ENCODE data around the gene SMARCAL1. TPM values are rescaled to one million over a fixed set of nuclear protein-coding genes. Genes with fewer than 3 reads are reported as not detected.
A peak's percentile ranks its signal among the peaks of the same experiment; 100 is the strongest.

SMARCAL1 gene
- total and polyA plus RNA-seq, 2 of the 13 experiments (the other 11 are each of a cell fraction or from before 2014, with no cell fraction given), result 12.7 to 21.3 TPM

GRCh38 chr2:216366777-216367471 is 45.4 kb upstream of the SMARCAL1 start (continued):
- TF ChIP-seq, protein P1, sequence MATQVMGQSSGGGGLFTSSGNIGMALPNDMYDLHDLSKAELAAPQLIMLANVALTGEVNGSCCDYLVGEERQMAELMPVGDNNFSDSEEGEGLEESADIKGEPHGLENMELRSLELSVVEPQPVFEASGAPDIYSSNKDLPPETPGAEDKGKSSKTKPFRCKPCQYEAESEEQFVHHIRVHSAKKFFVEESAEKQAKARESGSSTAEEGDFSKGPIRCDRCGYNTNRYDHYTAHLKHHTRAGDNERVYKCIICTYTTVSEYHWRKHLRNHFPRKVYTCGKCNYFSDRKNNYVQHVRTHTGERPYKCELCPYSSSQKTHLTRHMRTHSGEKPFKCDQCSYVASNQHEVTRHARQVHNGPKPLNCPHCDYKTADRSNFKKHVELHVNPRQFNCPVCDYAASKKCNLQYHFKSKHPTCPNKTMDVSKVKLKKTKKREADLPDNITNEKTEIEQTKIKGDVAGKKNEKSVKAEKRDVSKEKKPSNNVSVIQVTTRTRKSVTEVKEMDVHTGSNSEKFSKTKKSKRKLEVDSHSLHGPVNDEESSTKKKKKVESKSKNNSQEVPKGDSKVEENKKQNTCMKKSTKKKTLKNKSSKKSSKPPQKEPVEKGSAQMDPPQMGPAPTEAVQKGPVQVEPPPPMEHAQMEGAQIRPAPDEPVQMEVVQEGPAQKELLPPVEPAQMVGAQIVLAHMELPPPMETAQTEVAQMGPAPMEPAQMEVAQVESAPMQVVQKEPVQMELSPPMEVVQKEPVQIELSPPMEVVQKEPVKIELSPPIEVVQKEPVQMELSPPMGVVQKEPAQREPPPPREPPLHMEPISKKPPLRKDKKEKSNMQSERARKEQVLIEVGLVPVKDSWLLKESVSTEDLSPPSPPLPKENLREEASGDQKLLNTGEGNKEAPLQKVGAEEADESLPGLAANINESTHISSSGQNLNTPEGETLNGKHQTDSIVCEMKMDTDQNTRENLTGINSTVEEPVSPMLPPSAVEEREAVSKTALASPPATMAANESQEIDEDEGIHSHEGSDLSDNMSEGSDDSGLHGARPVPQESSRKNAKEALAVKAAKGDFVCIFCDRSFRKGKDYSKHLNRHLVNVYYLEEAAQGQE (IDR thresholded peaks at IDR 0.05; ENCODE audit: borderline replicate concordance in 1 of 2, low read depth in 1 of 2, low read length in 2 of 2), result peak in 1 of 2 experiments; percentile 88
- no peak for TF ChIP-seq PREB (CRISPR knock-in tag; IDR thresholded peaks at IDR 0.05)
- TF ChIP-seq, protein P2, sequence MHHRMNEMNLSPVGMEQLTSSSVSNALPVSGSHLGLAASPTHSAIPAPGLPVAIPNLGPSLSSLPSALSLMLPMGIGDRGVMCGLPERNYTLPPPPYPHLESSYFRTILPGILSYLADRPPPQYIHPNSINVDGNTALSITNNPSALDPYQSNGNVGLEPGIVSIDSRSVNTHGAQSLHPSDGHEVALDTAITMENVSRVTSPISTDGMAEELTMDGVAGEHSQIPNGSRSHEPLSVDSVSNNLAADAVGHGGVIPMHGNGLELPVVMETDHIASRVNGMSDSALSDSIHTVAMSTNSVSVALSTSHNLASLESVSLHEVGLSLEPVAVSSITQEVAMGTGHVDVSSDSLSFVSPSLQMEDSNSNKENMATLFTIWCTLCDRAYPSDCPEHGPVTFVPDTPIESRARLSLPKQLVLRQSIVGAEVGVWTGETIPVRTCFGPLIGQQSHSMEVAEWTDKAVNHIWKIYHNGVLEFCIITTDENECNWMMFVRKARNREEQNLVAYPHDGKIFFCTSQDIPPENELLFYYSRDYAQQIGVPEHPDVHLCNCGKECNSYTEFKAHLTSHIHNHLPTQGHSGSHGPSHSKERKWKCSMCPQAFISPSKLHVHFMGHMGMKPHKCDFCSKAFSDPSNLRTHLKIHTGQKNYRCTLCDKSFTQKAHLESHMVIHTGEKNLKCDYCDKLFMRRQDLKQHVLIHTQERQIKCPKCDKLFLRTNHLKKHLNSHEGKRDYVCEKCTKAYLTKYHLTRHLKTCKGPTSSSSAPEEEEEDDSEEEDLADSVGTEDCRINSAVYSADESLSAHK (CRISPR knock-in tag; IDR thresholded peaks at IDR 0.05; ENCODE audit: borderline replicate concordance), result no peak

DNA sequence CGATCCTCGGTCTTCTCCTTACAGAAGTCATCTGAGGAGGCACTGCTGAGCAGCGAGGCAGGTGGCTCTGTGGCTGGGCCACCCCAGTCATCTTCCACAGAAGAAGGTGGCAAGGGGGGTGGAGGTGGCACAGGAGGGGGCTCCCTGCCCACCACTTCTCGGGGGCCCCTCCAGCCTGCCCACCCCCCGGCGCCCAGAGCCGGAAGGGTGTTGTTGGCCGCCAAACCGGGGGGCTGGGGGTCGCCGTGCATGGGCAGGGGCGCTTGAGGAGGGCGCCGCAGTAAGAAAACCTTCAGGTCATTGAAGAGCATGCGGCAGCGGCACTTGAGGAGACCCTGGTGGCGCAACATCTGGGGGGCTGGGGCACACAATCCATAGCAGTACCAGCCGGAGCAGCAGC is 42.5 kb upstream of the SMARCAL1 start:
- Histone ChIP-seq H3K4me2 (ENCODE audit: low read depth, low read length) (no peak overlapping the region), H4K20me1 (ENCODE audit: insufficient read depth, low read length) (no peaks in the 10 kb centered on the region), H2AFZ (ENCODE audit: low read length) (no peak overlapping the region), H3K9ac (ENCODE audit: insufficient read depth, low read depth, low read length) (no peak overlapping the region), H3K9me3 (ENCODE audit: low read length) (no peaks in the 10 kb centered on the region), H3K27ac (ENCODE audit: extremely low read length, insufficient read depth, low read length) (no peak overlapping the region), H3K79me2 (ENCODE audit: insufficient read depth, low read length) (no peaks in the 10 kb centered on the region), H3K27me3 (ENCODE audit: control insufficient read depth in 1 of 2, insufficient read depth in 2 of 2, low read length in 2 of 2) (peaks cover 8 to 41% of the 10 kb centered on the region in 2 experiments; a peak in 4 of 5 replicates), H3K4me3 (replicated peaks in 1 of 3; ENCODE audit: insufficient read depth in 1 of 3, low read depth in 2 of 3, low read length in 3 of 3) (no peak overlapping the region), H3K4me1 (ENCODE audit: insufficient read depth, low read length) (no peaks in the 10 kb centered on the region), H3K36me3 (replicated peaks in 1 of 2; ENCODE audit: control insufficient read depth in 1 of 2, insufficient read depth in 2 of 2, low read length in 2 of 2) (no peaks in the 10 kb centered on the region)
- DNase-seq (ENCODE audit: low spot score) (no peak), FAIRE-seq (no peak), ATAC-seq (no peak)
- BruUV-seq (replicated peaks), result no TSS peak
- intact Hi-C loops (cut with micrococcal nuclease; ENCODE audit: unreplicated experiment), result no loop called here
- ChIA-PET POLR2A (no interaction called here), CTCF (ENCODE audit: low intra/inter-chr PET ratio, low total read pairs) (no interaction called here)
- WGBS (ENCODE audit: low lambda C conversion rate), result 28% methylated on average over 17 of the region's 18 CpGs
- in situ Hi-C loops (cut with HindIII; ENCODE audit: extremely low pct_ligation_motif_present, low pct_unique_long_range_greater_than_20kb), result no loop called here
- no peak for TF ChIP-seq ZNF451 (CRISPR knock-in tag; IDR thresholded peaks at IDR 0.05)
- no peak for TF ChIP-seq KAT8 (CRISPR knock-in tag; IDR thresholded peaks at IDR 0.05)
- TF ChIP-seq SNAPC4 (CRISPR knock-in tag; IDR thresholded peaks at IDR 0.05), result no peak
- TF ChIP-seq, protein P3, sequence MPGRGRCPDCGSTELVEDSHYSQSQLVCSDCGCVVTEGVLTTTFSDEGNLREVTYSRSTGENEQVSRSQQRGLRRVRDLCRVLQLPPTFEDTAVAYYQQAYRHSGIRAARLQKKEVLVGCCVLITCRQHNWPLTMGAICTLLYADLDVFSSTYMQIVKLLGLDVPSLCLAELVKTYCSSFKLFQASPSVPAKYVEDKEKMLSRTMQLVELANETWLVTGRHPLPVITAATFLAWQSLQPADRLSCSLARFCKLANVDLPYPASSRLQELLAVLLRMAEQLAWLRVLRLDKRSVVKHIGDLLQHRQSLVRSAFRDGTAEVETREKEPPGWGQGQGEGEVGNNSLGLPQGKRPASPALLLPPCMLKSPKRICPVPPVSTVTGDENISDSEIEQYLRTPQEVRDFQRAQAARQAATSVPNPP (CRISPR knock-in tag; IDR thresholded peaks at IDR 0.05), result no peak
